ENCODE data around the gene TENT5A.

Gene TENT5A

GRCh38 chr6:81727876-81728517, 24.5 kb downstream of the TENT5A start:
- TF ChIP-seq CTCF (conservative IDR thresholded peaks at IDR 0.05; ENCODE audit: control insufficient read depth, insufficient read depth, low read depth, low read length), result no peak
- DNase-seq (ENCODE audit: low read depth), result no peak
- no peak overlapping the region for H3K4me3 ChIP-seq (ENCODE audit: control insufficient read depth, low read depth, low read length)

GRCh38 chr6:81725127-81725526, 27.4 kb downstream of the TENT5A start:
- no peak overlapping the region for H3K4me3 ChIP-seq (ENCODE audit: control insufficient read depth, low read depth, low read length)
- no peak for DNase-seq (ENCODE audit: low read depth)
- no peak for TF ChIP-seq CTCF (conservative IDR thresholded peaks at IDR 0.05; ENCODE audit: control insufficient read depth, insufficient read depth, low read depth, low read length)

GRCh38 chr6:81722506-81723223, 29.8 kb downstream of the TENT5A start:
- TF ChIP-seq CTCF (conservative IDR thresholded peaks at IDR 0.05; ENCODE audit: control insufficient read depth, insufficient read depth, low read depth, low read length), result no peak
- peak; percentile 28 for DNase-seq (ENCODE audit: low read depth)

GRCh38 chr6:81720427-81720826, 32.1 kb downstream of the TENT5A start:
- TF ChIP-seq CTCF (conservative IDR thresholded peaks at IDR 0.05; ENCODE audit: control insufficient read depth, insufficient read depth, low read depth, low read length), result no peak
- no peak for DNase-seq (ENCODE audit: low read depth)
- no peak overlapping the region for H3K4me3 ChIP-seq (ENCODE audit: control insufficient read depth, low read depth, low read length)

More at GRCh38 chr6:81722506-81723223, 29.8 kb downstream of the TENT5A start:
- no peak overlapping the region for H3K4me3 ChIP-seq (ENCODE audit: control insufficient read depth, low read depth, low read length)

- peak; percentile 58 for DNase-seq (ENCODE audit: low read depth)
These were observed 34.4 kb downstream of the TENT5A start for GRCh38 chr6:81718126-81718525.

GRCh38 chr6:81714684-81715083, 37.8 kb downstream of the TENT5A start:
- H3K4me3 ChIP-seq (ENCODE audit: control insufficient read depth, low read depth, low read length), result no peak overlapping the region
- TF ChIP-seq CTCF (conservative IDR thresholded peaks at IDR 0.05; ENCODE audit: control insufficient read depth, insufficient read depth, low read depth, low read length), result no peak
- no peak for DNase-seq (ENCODE audit: low read depth)

More at GRCh38 chr6:81718126-81718525, 34.4 kb downstream of the TENT5A start:
- no peak for TF ChIP-seq CTCF (conservative IDR thresholded peaks at IDR 0.05; ENCODE audit: control insufficient read depth, insufficient read depth, low read depth, low read length)
- H3K4me3 ChIP-seq (ENCODE audit: control insufficient read depth, low read depth, low read length), result no peak overlapping the region

Measured in fibroblast of mammary gland (primary cell).